Gastrocnemius medialis (tissue), 4 donors: ENCODE measurements around the gene FAM229A. TPM values are rescaled to one million over a fixed set of nuclear protein-coding genes. Genes with fewer than 3 reads are reported as not detected.

ENCODE experiments used
- ATAC-seq, 2 donors: fragments of 150-250 bp; one replicate each; pipeline ENCODE4 v1.9.1; 2016
- DNase-seq, 2 donors: peaks; one replicate each; pipeline ENCODE4 v3.0.0-alpha.2; 2019
- H3K27ac ChIP-seq, 4 donors: fragments of 200-600 bp; sonication (generic); 1 replicate in 1 of 4; 2 replicates in 3 of 4; pipeline ENCODE4 v1.5.1; 2016 to 2018; ENCODE audit warnings: mild to moderate bottlenecking in 2 of 4, moderate library complexity in 1 of 4
- H3K27me3 ChIP-seq, 3 donors: fragments of 200-600 bp; sonication (generic) in 2 of 3; 1 replicate in 1 of 3; 2 replicates in 2 of 3; pipeline versions ENCODE4 v1.5.1 to v1.6.0; 2016 to 2019; ENCODE audit warnings: mild to moderate bottlenecking in 1 of 3, moderate library complexity in 1 of 3
- H3K36me3 ChIP-seq, 2 donors: fragments of 200-600 bp; sonication (generic) in 1 of 2; one replicate each; pipeline ENCODE4 v1.5.1; 2017 to 2018
- H3K4me1 ChIP-seq, 2 donors: fragments of 200-600 bp; sonication (generic) in 1 of 2; one replicate each; pipeline ENCODE4 v1.5.1; 2016 to 2017; ENCODE audit warnings: mild to moderate bottlenecking in 2 of 2
- H3K4me3 ChIP-seq, 4 donors: fragments of 200-600 bp; sonication (generic) in 3 of 4; 1 replicate in 1 of 4; 2 replicates in 3 of 4; pipeline ENCODE4 v1.5.1; 2016 to 2019; ENCODE audit warnings: mild to moderate bottlenecking in 2 of 4
- H3K9me3 ChIP-seq, 3 donors: fragments of 200-600 bp; sonication (generic) in 2 of 3; 1 replicate in 1 of 3; 2 replicates in 2 of 3; pipeline ENCODE4 v1.5.1; 2016 to 2019
- POLR2A ChIP-seq, 2 donors: fragments of 450-650 bp; IDR thresholded peaks; one replicate each; pipeline ENCODE4 v1.6.1; 2017; ENCODE audit warnings: antibody characterized with exemption in 2 of 2, mild to moderate bottlenecking in 2 of 2, moderate library complexity in 2 of 2
- in situ Hi-C, 4 donors: fragments of 200-750 bp; cut with MboI; loops; one replicate each; pipeline versions ENCODE4 v1.15.0 to v1.8.0; 2017; ENCODE audit warnings: low sequenced_read_pairs in 4 of 4
- intact Hi-C: fragments of 100-400 bp; cut with DNase I; formaldehyde crosslinking; loops from one replicate; pipeline ENCODE4 v1.15.1; 2023; ENCODE audit warnings: low total_unique reads
- total RNA-seq, 4 donors: library from RNA; depleted of rRNA; stranded (reverse); fragments of >200 nt; gene quantifications; one replicate each; pipeline versions ENCODE4 v1.1.0 to v1.2.3, GENCODE V29; 2016
- TF ChIP-seq, protein P1 (sequence below), 5 experiments: fragments of 450-650 bp in 3 of 5; fragments of 200-600 bp in 2 of 5; sonication (generic) in 2 of 5; IDR thresholded peaks in 4 of 5; conservative IDR thresholded peaks in 1 of 5; 1 replicate in 4 of 5; 2 replicates in 1 of 5; pipeline ENCODE4 v1.5.1; 2016 to 2019; ENCODE audit warnings: antibody characterized with exemption in 5 of 5, mild to moderate bottlenecking in 3 of 5, moderate library complexity in 3 of 5

The FAM229A gene
- total RNA-seq, 4 donors from 2014 or later: 0.81 to 13.4 (median 2.0) TPM

GRCh38 chr1:32349211-32349708 lies 13.0 kb downstream of the FAM229A start:
- Histone ChIP-seq H3K27me3 (no peaks in the 10 kb centered on the region), H3K4me3 (no peak overlapping the region), H3K27ac (peak overlapping the region in 1 of 4 donors; percentile 36), H3K9me3 (no peaks in the 10 kb centered on the region), H3K36me3 (no peaks in the 10 kb centered on the region), H3K4me1 (peaks cover 19 to 24% of the 10 kb centered on the region in 2 donors)
- no peak for TF ChIP-seq POLR2A (IDR thresholded peaks at IDR 0.05)
- TF ChIP-seq, protein P1, sequence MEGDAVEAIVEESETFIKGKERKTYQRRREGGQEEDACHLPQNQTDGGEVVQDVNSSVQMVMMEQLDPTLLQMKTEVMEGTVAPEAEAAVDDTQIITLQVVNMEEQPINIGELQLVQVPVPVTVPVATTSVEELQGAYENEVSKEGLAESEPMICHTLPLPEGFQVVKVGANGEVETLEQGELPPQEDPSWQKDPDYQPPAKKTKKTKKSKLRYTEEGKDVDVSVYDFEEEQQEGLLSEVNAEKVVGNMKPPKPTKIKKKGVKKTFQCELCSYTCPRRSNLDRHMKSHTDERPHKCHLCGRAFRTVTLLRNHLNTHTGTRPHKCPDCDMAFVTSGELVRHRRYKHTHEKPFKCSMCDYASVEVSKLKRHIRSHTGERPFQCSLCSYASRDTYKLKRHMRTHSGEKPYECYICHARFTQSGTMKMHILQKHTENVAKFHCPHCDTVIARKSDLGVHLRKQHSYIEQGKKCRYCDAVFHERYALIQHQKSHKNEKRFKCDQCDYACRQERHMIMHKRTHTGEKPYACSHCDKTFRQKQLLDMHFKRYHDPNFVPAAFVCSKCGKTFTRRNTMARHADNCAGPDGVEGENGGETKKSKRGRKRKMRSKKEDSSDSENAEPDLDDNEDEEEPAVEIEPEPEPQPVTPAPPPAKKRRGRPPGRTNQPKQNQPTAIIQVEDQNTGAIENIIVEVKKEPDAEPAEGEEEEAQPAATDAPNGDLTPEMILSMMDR (IDR thresholded peaks at IDR 0.05 in 4 of 5, conservative IDR thresholded peaks at IDR 0.05 in 1 of 5): no peak
- intact Hi-C loops: no loop called here
- ATAC-seq (no peak), DNase-seq (no peak)
- in situ Hi-C loops: no loop called here

DNA sequence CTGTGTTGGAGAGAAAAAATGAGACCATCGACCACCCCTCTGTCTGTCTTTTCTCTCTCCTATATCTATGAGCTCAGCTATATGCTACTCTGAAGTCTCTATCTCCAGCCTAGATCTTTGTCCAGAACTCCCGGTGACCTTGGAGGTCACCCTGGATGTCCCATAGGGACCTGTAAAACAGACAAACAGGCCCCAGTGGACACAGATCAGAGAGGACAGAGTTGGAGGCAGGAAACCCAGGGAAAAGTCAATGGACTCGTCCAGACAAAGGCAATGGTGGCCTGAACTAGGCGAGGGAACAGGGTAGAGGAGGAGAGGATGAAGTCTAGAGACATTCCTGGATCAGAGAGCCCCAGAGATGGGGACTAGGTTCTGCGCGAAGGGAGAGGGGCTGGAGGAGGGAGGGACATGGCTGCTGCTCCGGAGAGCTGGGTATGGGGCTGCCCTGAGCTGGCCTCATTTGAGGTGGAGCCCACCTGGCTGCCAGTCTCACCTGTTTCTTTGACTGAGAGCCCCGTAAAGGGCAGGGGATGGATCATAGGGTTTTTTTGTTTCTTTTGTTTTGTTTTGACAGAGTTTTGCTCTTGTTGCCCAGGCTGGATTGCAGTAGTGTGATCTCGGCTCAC lies 15.6 kb downstream of the FAM229A start:
- Histone ChIP-seq H3K27me3 (no peaks in the 10 kb centered on the region), H3K9me3 (no peaks in the 10 kb centered on the region), H3K4me1 (peaks cover 0 to 7% of the 10 kb centered on the region in 2 donors), H3K4me3 (no peak overlapping the region), H3K36me3 (no peaks in the 10 kb centered on the region), H3K27ac (no peak overlapping the region)
- no peak for ATAC-seq
- in situ Hi-C loops: no loop called here
- intact Hi-C loops: no loop called here
- DNase-seq: no peak
- no peak for TF ChIP-seq POLR2A (IDR thresholded peaks at IDR 0.05)
- TF ChIP-seq, protein P1 (IDR thresholded peaks at IDR 0.05 in 4 of 5, conservative IDR thresholded peaks at IDR 0.05 in 1 of 5): no peak

DNA sequence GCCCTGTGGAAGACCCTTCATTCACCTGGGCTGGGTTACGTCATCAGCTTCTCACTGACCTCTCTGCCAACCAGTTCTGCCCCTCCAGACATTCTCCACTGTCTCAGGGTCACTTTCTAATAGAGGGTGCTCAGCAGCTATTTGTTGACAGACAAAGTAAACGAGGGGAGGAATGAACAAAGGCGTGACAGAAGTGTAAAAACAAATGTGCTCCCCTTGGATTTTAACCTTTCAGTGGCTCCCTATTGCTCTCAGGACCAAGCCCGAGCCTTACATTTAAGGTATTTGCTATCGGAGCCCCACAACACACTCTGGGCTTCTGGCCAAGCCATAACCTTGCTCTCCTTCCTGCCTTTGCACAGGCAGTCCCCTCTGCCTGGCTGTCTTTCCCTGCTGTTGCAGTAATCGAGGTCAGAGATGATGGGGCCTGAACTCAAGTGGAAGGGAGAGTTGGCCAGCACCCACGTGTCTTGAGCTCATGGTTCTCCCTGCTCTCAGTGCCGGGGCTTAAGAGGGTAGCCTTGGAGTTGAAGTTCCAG lies 16.9 kb downstream of the FAM229A start:
- peaks cover 0 to 3% of the 10 kb centered on the region in 2 donors for H3K4me1 ChIP-seq
- H3K9me3 ChIP-seq: no peaks in the 10 kb centered on the region
- intact Hi-C loops (no loop called here), in situ Hi-C loops (no loop called here)
- H3K4me3 ChIP-seq: no peak overlapping the region
- TF ChIP-seq POLR2A (IDR thresholded peaks at IDR 0.05): no peak
- TF ChIP-seq, protein P1 (IDR thresholded peaks at IDR 0.05 in 4 of 5, conservative IDR thresholded peaks at IDR 0.05 in 1 of 5): no peak
- no peak overlapping the region for H3K27ac ChIP-seq
- H3K36me3 ChIP-seq: no peaks in the 10 kb centered on the region
- H3K27me3 ChIP-seq: no peaks in the 10 kb centered on the region
- ATAC-seq (no peak), DNase-seq (no peak)

GRCh38 chr1:32342704-32343103 lies 19.6 kb downstream of the FAM229A start:
- intact Hi-C loops (no loop called here), in situ Hi-C loops (no loop called here)
- no peaks in the 10 kb centered on the region for H3K9me3 ChIP-seq
- no peaks in the 10 kb centered on the region for H3K36me3 ChIP-seq
- no peak overlapping the region for H3K27ac ChIP-seq
- H3K4me3 ChIP-seq: no peak overlapping the region
- peaks cover 0 to 3% of the 10 kb centered on the region in 2 donors for H3K4me1 ChIP-seq
- no peak for TF ChIP-seq POLR2A (IDR thresholded peaks at IDR 0.05)
- TF ChIP-seq, protein P1 (IDR thresholded peaks at IDR 0.05 in 4 of 5, conservative IDR thresholded peaks at IDR 0.05 in 1 of 5): no peak
- ATAC-seq (no peak), DNase-seq (no peak)
- no peaks in the 10 kb centered on the region for H3K27me3 ChIP-seq
